ENCODE results near the gene CNGA3. TPM values are rescaled to one million over a fixed set of nuclear protein-coding genes. Genes with fewer than 3 reads are reported as not detected.
A peak's percentile ranks its signal among the peaks of the same experiment; 100 is the strongest.

The CNGA3 gene
- polyA plus RNA-seq, 2 of the 4 experiments (the other 2 are of a cell fraction): not detected

GRCh38 chr2:98378901-98379300, 32.6 kb downstream of the CNGA3 start:
- ChIA-PET POLR2A (no interaction called here), CTCF (interaction anchor here (0.6 to 3.3 kb wide), 7 partner anchors 9 to 789 kb away, joined by 3 to 11 read pairs (median 4); no protein-coding TSS in a partner anchor)
- FAIRE-seq (no peak), ATAC-seq (no peak), DNase-seq (ENCODE audit: low read depth in 1 of 2, low spot score in 1 of 2) (no peak)
- 52% methylated on average over 4 of the region's 4 CpGs for WGBS (ENCODE audit: missing lambda C conversion rate)
- Histone ChIP-seq H3K4me3 (no peak overlapping the region), H3K4me2 (no peak overlapping the region), H3K9me3 (no peaks in the 10 kb centered on the region), H3K27ac (no peak overlapping the region), H3K4me1 (no peaks in the 10 kb centered on the region)
- TF ChIP-seq TFCP2L1 (CRISPR knock-in tag; IDR thresholded peaks at IDR 0.05): no peak
- TF ChIP-seq RARB (CRISPR knock-in tag; IDR thresholded peaks at IDR 0.05): no peak
- no peak for TF ChIP-seq RNF2 (IDR thresholded peaks at IDR 0.05; ENCODE audit: borderline replicate concordance, low read depth)
- TF ChIP-seq MYC (IDR thresholded peaks at IDR 0.05; ENCODE audit: borderline replicate concordance, low read length): no peak
- no peak for TF ChIP-seq KDM5A (IDR thresholded peaks at IDR 0.05)
- no peak for TF ChIP-seq EP300 (IDR thresholded peaks at IDR 0.05)
- no peak for TF ChIP-seq TP53 (CRISPR knock-in tag; IDR thresholded peaks at IDR 0.05)
- TF ChIP-seq BHLHE40 (IDR thresholded peaks at IDR 0.05; ENCODE audit: low read depth, low read length): no peak
- TF ChIP-seq, protein P1, sequence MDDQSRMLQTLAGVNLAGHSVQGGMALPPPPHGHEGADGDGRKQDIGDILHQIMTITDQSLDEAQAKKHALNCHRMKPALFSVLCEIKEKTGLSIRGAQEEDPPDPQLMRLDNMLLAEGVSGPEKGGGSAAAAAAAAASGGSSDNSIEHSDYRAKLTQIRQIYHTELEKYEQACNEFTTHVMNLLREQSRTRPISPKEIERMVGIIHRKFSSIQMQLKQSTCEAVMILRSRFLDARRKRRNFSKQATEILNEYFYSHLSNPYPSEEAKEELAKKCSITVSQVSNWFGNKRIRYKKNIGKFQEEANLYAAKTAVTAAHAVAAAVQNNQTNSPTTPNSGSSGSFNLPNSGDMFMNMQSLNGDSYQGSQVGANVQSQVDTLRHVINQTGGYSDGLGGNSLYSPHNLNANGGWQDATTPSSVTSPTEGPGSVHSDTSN (IDR thresholded peaks at IDR 0.05): no peak
- TF ChIP-seq USF2 (IDR thresholded peaks at IDR 0.05): no peak
- TF ChIP-seq, protein P2, sequence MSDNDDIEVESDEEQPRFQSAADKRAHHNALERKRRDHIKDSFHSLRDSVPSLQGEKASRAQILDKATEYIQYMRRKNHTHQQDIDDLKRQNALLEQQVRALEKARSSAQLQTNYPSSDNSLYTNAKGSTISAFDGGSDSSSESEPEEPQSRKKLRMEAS (IDR thresholded peaks at IDR 0.05): no peak

DNA sequence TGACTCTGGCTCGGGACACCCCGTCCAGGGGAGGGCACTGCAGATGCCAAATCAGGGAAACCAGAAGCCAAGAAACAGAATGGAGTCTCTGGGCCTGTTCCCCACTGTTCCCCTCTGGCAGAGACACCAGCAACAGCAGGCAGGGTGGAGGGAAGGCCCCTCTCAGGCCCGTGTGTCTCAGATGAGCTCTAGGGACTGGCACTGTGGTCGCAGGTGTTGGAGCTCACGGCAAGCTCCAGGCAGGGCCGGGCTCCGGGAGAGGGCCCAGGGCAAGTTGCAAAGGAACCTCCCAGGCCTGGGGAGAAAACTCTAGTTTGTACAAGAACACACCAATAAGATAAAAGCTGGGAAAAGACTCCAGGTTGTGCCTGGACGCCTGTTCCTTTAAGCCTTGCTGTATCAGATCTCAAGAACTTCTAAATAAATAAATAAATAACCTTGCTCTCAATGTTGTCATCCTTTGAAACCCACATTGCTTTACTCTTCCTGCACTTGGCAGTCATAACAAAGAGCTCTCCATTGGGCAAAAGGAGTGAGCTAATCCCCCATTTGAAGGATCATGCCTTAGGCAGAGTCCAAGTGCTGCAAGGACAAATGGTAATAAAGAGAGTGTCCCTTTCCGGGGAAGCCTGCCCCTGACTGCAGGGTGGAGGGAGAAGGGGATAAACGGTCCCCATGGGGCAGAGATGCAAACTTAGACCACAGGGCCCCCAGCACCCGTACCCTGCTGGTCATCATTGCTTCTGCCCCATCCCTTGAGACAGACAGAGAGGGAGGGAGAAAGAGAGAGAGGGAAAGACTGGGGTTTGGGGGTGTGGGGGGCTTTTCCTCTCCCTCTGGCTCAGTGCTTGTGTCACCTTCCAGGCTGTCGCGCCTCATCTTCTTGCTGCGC, 33.3 kb downstream of the CNGA3 start:
- no peak for FAIRE-seq
- no peak overlapping the region for H3K27ac ChIP-seq
- POLR2A ChIA-PET: no interaction called here
- TF ChIP-seq USF2 (IDR thresholded peaks at IDR 0.05) (no peak), FOXS1 (CRISPR knock-in tag; IDR thresholded peaks at IDR 0.05) (no peak), MYC (IDR thresholded peaks at IDR 0.05; ENCODE audit: borderline replicate concordance, low read length) (no peak), CBX2 (IDR thresholded peaks at IDR 0.05; ENCODE audit: borderline replicate concordance, low read depth) (no peak), JUNB (IDR thresholded peaks at IDR 0.05) (no peak), TP53 (CRISPR knock-in tag; IDR thresholded peaks at IDR 0.05) (no peak), KDM5A (IDR thresholded peaks at IDR 0.05) (no peak), CBX8 (IDR thresholded peaks at IDR 0.05) (no peak), SMC3 (IDR thresholded peaks at IDR 0.05) (no peak), KDM1A (IDR thresholded peaks at IDR 0.05; ENCODE audit: low read depth) (no peak)
- TF ChIP-seq, protein P3, sequence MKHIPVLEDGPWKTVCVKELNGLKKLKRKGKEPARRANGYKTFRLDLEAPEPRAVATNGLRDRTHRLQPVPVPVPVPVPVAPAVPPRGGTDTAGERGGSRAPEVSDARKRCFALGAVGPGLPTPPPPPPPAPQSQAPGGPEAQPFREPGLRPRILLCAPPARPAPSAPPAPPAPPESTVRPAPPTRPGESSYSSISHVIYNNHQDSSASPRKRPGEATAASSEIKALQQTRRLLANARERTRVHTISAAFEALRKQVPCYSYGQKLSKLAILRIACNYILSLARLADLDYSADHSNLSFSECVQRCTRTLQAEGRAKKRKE (CRISPR knock-in tag; IDR thresholded peaks at IDR 0.05; ENCODE audit: low read depth): no peak
- TF ChIP-seq, protein P4, sequence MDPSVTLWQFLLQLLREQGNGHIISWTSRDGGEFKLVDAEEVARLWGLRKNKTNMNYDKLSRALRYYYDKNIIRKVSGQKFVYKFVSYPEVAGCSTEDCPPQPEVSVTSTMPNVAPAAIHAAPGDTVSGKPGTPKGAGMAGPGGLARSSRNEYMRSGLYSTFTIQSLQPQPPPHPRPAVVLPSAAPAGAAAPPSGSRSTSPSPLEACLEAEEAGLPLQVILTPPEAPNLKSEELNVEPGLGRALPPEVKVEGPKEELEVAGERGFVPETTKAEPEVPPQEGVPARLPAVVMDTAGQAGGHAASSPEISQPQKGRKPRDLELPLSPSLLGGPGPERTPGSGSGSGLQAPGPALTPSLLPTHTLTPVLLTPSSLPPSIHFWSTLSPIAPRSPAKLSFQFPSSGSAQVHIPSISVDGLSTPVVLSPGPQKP (IDR thresholded peaks at IDR 0.05; ENCODE audit: low read depth, low read length): no peak
- TF ChIP-seq, protein P5, sequence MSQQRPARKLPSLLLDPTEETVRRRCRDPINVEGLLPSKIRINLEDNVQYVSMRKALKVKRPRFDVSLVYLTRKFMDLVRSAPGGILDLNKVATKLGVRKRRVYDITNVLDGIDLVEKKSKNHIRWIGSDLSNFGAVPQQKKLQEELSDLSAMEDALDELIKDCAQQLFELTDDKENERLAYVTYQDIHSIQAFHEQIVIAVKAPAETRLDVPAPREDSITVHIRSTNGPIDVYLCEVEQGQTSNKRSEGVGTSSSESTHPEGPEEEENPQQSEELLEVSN (IDR thresholded peaks at IDR 0.05; ENCODE audit: borderline replicate concordance, low read depth): no peak
- WGBS (ENCODE audit: missing lambda C conversion rate): 43% methylated on average over 14 of the region's 14 CpGs
- H3K9me3 ChIP-seq: no peaks in the 10 kb centered on the region
- no peaks in the 10 kb centered on the region for H3K4me1 ChIP-seq
- no peak for DNase-seq (ENCODE audit: low read depth in 1 of 2, low spot score in 1 of 2)
- H3K4me2 ChIP-seq: no peak overlapping the region
- H3K4me3 ChIP-seq: no peak overlapping the region
- 0 out of 6 replicates have a peak, but pooled peaks of 1 of the 2 experiments have one; percentile 10 for ATAC-seq
- CTCF ChIA-PET: interaction anchor here (0.6 to 3.3 kb wide), 8 partner anchors 8 to 789 kb away, joined by 3 to 11 read pairs (median 4); no protein-coding TSS in a partner anchor
